ENCODE data around the gene INHBE.

DNA sequence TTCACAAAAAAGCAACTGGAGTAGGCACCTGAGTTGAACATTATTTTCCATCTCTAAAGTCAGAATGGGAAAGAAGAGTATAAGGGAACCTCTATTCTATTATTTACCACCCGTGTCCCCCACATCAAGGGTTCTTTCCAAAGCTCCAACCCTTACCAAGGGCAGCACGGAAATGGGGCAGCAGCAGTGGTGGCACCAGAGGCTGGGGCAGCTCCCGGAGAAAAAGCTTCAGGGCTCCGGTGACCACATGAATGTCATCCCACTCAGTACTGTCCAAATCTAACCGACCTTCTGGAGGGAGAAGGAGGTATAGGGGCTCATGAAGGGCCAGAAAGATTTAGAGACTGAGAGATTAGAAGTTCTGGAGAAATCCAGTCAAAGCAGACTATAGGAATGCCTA, 18.8 kb downstream of the INHBE start:
- TF ChIP-seq CTCF (IDR thresholded peaks at IDR 0.05; ENCODE audit: borderline replicate concordance, extremely low read depth, low read length, poor library complexity, severe bottlenecking) (no peak), EZH2 (IDR thresholded peaks at IDR 0.05; ENCODE audit: borderline replicate concordance, low read depth, low read length, severe bottlenecking) (no peak)
